A673 (cell line): ENCODE data around the gene HIGD1B. TPM values are rescaled to one million over a fixed set of nuclear protein-coding genes. Genes with fewer than 3 reads are reported as not detected.
"Not testable (repeated sequence)": the region's sequence is repeated elsewhere in the genome, so short reads cannot be mapped to it uniquely, and the experiment has no call there.

Experiments used
- BruUV-seq: library from RNA; stranded (reverse); fragments of 400-500 nt; replicated peaks from 2 replicates; lab custom pipeline; 2021; lab: Mats Ljungman, UMichigan
- CTCF ChIA-PET: fragments of 300-600 bp; sonication (Branson Sonifier 250); formaldehyde crosslinking; loops from one replicate; lab custom pipeline; 2022; ENCODE audit warnings: antibody characterized with exemption; lab: Charles Lee
- POLR2A ChIA-PET: fragments of 300-600 bp; sonication (Branson Sonifier 250); formaldehyde crosslinking; loops from one replicate; lab custom pipeline; 2022; ENCODE audit warnings: antibody characterized with exemption; ENCODE audit not compliant: low non-redundant PET; lab: Charles Lee
- DNase-seq: peaks from one replicate; pipeline ENCODE4 v3.0.0-alpha.2; 2015; ENCODE audit warnings: low spot score
- H3K27ac ChIP-seq: fragments of 200-600 bp; sonication (generic); 2 replicates; pipeline ENCODE4 v1.5.1; 2016; ENCODE audit warnings: mixed run types, low read depth, mild to moderate bottlenecking, mixed read lengths, antibody characterized with exemption, low read length; ENCODE audit not compliant: poor library complexity, severe bottlenecking
- H3K27me3 ChIP-seq: fragments of 200-600 bp; sonication (generic); replicated peaks from 2 replicates; pipeline ENCODE4 v1.6.1; 2017; ENCODE audit warnings: mixed run types, low read depth, mild to moderate bottlenecking, mixed read lengths, antibody characterized with exemption, low read length; ENCODE audit not compliant: insufficient read depth, poor library complexity
- H3K36me3 ChIP-seq: fragments of 200-600 bp; sonication (generic); 2 replicates; pipeline ENCODE4 v1.6.1; 2016; ENCODE audit warnings: mixed run types, mild to moderate bottlenecking, mixed read lengths, antibody characterized with exemption, low read length; ENCODE audit not compliant: insufficient read depth, poor library complexity, severe bottlenecking
- H3K4me1 ChIP-seq: fragments of 200-600 bp; sonication (generic); 2 replicates; pipeline ENCODE4 v1.6.1; 2017; ENCODE audit warnings: mixed run types, mild to moderate bottlenecking, mixed read lengths, antibody characterized with exemption, low read length; ENCODE audit not compliant: insufficient read depth, poor library complexity, severe bottlenecking
- H3K4me3 ChIP-seq: fragments of 200-600 bp; sonication (generic); 2 replicates; pipeline ENCODE4 v1.5.1; 2016; ENCODE audit warnings: low read depth, mixed run types, mild to moderate bottlenecking, mixed read lengths, low read length; ENCODE audit not compliant: poor library complexity, severe bottlenecking
- H3K9me3 ChIP-seq: fragments of 200-600 bp; sonication (generic); 2 replicates; pipeline ENCODE4 v1.6.1; 2016; ENCODE audit warnings: mixed run types, low read depth, mild to moderate bottlenecking, mixed read lengths, antibody characterized with exemption, low read length; ENCODE audit not compliant: poor library complexity, severe bottlenecking
- EZH2 ChIP-seq: fragments of 200-600 bp; sonication (generic); IDR thresholded peaks from 2 replicates; pipeline ENCODE4 v1.6.1; 2017; ENCODE audit warnings: borderline replicate concordance, low read depth, mild to moderate bottlenecking, mixed read lengths, antibody characterized with exemption, low read length; ENCODE audit not compliant: poor library complexity, severe bottlenecking
- intact Hi-C: fragments of 100-400 bp; cut with micrococcal nuclease; formaldehyde crosslinking; loops from one replicate; pipeline ENCODE4 v1.10.0; 2022; ENCODE audit not compliant: unreplicated experiment
- total RNA-seq: library from RNA; stranded (reverse); gene quantifications from 2 replicates; pipeline ENCODE4 v1.2.3, GENCODE V29; 2021
- TF ChIP-seq, protein P1 (sequence below): fragments of 300-800, 200-600 bp; sonication (generic); conservative IDR thresholded peaks from 2 replicates; pipeline ENCODE4 v1.5.1; 2017; ENCODE audit warnings: low read depth, mild to moderate bottlenecking, antibody characterized with exemption, low read length, moderate library complexity, mixed read lengths

HIGD1B gene
- total RNA-seq, 1 experiment from 2014 or later = not detected

DNA sequence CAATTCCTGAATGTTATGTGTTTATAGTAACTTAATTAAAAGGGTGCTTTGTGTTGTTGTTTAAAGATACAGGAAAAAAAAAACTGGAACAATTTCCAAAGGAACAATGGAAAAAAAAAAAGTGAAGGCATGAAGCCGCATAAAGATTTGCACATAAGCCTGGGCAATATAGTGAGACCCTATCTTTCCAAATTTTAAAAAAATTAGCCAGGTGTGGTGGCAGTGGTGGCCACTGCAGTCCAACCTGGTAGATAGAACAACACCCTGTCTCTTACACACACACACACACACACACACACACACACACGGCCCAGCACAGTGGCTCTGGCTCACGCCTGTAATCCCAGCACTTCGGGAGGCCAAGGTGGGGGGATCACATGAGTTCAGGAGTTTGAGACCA, 39.5 kb upstream of the HIGD1B start:
- DNase-seq = no peak
- no peak for TF ChIP-seq EZH2
- TF ChIP-seq, protein P1, sequence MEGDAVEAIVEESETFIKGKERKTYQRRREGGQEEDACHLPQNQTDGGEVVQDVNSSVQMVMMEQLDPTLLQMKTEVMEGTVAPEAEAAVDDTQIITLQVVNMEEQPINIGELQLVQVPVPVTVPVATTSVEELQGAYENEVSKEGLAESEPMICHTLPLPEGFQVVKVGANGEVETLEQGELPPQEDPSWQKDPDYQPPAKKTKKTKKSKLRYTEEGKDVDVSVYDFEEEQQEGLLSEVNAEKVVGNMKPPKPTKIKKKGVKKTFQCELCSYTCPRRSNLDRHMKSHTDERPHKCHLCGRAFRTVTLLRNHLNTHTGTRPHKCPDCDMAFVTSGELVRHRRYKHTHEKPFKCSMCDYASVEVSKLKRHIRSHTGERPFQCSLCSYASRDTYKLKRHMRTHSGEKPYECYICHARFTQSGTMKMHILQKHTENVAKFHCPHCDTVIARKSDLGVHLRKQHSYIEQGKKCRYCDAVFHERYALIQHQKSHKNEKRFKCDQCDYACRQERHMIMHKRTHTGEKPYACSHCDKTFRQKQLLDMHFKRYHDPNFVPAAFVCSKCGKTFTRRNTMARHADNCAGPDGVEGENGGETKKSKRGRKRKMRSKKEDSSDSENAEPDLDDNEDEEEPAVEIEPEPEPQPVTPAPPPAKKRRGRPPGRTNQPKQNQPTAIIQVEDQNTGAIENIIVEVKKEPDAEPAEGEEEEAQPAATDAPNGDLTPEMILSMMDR = no peak
- Histone ChIP-seq H3K4me1 (no peaks in the 10 kb centered on the region), H3K9me3 (no peaks in the 10 kb centered on the region), H3K4me3 (no peak overlapping the region), H3K27me3 (no peaks in the 10 kb centered on the region), H3K27ac (no peak overlapping the region), H3K36me3 (peaks cover 15% of the 10 kb centered on the region)
- intact Hi-C loops = no loop called here
- ChIA-PET CTCF (no interaction called here), POLR2A (interaction anchor here (0.6 kb wide), 1 partner anchor 79 kb away, joined by 3 read pairs; no protein-coding TSS in a partner anchor)
- no TSS peak for BruUV-seq

DNA sequence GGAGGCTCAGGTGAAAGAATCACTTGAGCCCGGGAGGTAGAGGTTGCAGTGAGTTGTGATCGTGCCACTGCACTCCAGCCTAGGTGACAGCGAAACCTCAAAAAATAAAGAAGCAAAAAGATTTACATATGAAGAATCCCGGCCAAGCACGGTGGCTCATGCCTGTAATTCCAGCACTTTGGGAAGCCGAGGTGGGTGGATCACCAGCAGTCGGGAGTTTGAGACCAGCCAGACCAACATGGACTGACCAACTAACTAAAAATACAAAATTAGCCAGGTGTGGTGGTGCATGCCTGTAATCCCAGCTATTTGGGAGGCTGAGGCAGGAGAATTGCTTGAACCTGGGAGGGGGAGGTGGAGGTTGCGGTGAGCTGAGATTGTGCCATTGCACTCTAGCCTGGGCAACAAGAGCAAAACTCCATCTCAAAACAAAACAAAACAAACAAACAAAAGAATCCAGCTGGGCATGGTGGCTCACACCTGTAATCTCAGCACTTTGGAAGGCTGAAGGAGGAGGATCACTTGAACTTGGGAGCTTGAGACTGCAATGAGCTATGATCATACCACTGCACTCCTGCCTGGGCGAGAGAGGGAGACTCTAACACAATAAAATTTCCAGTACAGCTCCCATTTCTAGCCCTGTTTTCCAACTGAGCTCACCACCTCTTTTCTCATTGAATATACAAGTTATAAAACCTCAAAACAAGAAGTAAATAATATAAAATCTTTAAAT, 38.9 kb upstream of the HIGD1B start:
- H3K4me1 ChIP-seq, DNase-seq, H3K27me3 ChIP-seq, H3K9me3 ChIP-seq, BruUV-seq, POLR2A ChIA-PET, CTCF ChIA-PET, intact Hi-C loops, H3K27ac ChIP-seq, H3K4me3 ChIP-seq: not testable (repeated sequence)
- peaks cover 15% of the 10 kb centered on the region for H3K36me3 ChIP-seq

DNA sequence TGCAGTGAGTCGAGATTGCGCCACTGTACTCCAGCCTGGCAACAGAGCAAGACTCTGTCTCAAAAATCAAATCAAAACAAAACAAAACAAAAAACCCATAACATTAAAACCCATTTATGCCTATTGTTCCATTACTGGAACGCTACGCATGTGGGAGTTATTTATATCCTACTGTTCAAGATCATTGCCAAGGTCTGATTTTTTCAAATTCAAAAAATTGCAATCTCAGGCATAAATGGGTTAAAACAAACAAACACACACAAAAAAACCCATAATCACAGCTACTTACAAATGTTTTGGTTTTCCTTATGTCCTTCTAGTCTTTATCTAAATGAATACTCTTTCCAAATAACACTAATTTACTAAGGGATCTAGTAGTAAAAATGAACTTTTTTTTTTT, 35.4 kb upstream of the HIGD1B start:
- intact Hi-C loops = no loop called here
- Histone ChIP-seq H3K27me3 (no peaks in the 10 kb centered on the region), H3K4me3 (no peak overlapping the region), H3K27ac (no peak overlapping the region), H3K9me3 (no peaks in the 10 kb centered on the region), H3K36me3 (no peaks in the 10 kb centered on the region), H3K4me1 (no peaks in the 10 kb centered on the region)
- no peak for DNase-seq
- TF ChIP-seq EZH2 = no peak
- TF ChIP-seq, protein P1 = no peak
- ChIA-PET CTCF (no interaction called here), POLR2A (no interaction called here)
- BruUV-seq = no TSS peak

DNA sequence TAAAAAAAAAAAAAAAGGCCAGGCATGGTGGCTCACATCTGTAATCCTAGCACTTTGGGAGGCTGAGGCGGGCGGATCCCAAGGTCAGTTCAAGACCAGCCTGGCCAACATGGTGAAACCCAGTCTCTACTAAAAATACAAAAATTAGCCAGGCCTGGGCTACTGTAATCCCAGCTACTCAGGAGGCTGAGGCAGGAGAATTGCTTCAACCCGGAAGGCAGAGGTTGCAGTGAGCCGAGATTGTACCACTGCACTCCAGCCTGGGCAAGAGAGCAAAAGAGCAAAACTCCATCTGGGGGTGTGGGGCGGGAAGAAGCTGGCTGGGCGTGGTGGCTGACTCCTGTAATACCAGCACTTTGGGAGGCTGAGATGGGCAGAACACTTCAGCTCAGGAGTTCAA, 29.2 kb upstream of the HIGD1B start:
- CTCF ChIA-PET, H3K4me3 ChIP-seq, intact Hi-C loops, H3K9me3 ChIP-seq, H3K27me3 ChIP-seq, POLR2A ChIA-PET, H3K36me3 ChIP-seq, DNase-seq, BruUV-seq, H3K27ac ChIP-seq: not testable (repeated sequence)
- H3K4me1 ChIP-seq = peaks cover 12% of the 10 kb centered on the region
